ENCODE measurements around the gene PRMT1. TPM values are rescaled to one million over a fixed set of nuclear protein-coding genes. Genes with fewer than 3 reads are reported as not detected.
A peak's percentile ranks its signal among the peaks of the same experiment; 100 is the strongest.

The PRMT1 gene
- total and polyA plus RNA-seq, 9 of the 15 experiments (the other 6 are each of a cell fraction or from before 2014, with no cell fraction given): 13.3 to 464 (median 326) TPM

GRCh38 chr19:49677901-49678674, 1.0 kb downstream of the PRMT1 start (continued):
- TF ChIP-seq KDM5B (IDR thresholded peaks at IDR 0.05; ENCODE audit: insufficient replicate concordance, low read depth, low read length) (no peak), ZBTB43 (CRISPR knock-in tag; IDR thresholded peaks at IDR 0.05) (no peak), TCF3 (CRISPR knock-in tag; IDR thresholded peaks at IDR 0.05) (no peak), HNRNPH1 (optimal IDR thresholded peaks at IDR 0.05; ENCODE audit: low read depth, low read length) (no peak), ZNF253 (CRISPR knock-in tag; conservative IDR thresholded peaks at IDR 0.05) (no peak), POLR2AphosphoS5 (IDR thresholded peaks at IDR 0.05; ENCODE audit: control insufficient read depth, insufficient read depth, low read depth, low read length) (peak; percentile 12; the same call in 1 of the 2 replicates), SMARCA5 (IDR thresholded peaks at IDR 0.05) (no peak), RCOR1 (IDR thresholded peaks at IDR 0.05; ENCODE audit: borderline replicate concordance in 1 of 2, low read depth in 2 of 2, low read length in 2 of 2) (0 out of 4 replicates have a peak, but pooled peaks of 1 of the 2 experiments have one; percentile 39), ZNF785 (CRISPR knock-in tag; IDR thresholded peaks at IDR 0.05) (no peak), NR4A1 (CRISPR knock-in tag; IDR thresholded peaks at IDR 0.05) (no peak), NR4A1 (tag; IDR thresholded peaks at IDR 0.05) (no peak), MAFF (IDR thresholded peaks at IDR 0.05; ENCODE audit: low read length) (no peak), ZNF274 (IDR thresholded peaks at IDR 0.05; ENCODE audit: borderline replicate concordance, low read depth, low read length) (no peak), IRF9 (tag; IDR thresholded peaks at IDR 0.05) (no peak), NKRF (IDR thresholded peaks at IDR 0.05; ENCODE audit: borderline replicate concordance) (no peak), VEZF1 (CRISPR knock-in tag; IDR thresholded peaks at IDR 0.05) (no peak), DACH1 (IDR thresholded peaks at IDR 0.05; ENCODE audit: partially characterized antibody) (no peak)
